SH-SY5Y (cell line): ENCODE data around the gene HES4.

Experiments used
- GATA2 ChIP-seq: IDR thresholded peaks from 2 replicates; pipeline ENCODE4 v1.6.1; 2011; ENCODE audit warnings: mild to moderate bottlenecking, low read depth, low read length
- GATA3 ChIP-seq: IDR thresholded peaks from 2 replicates; pipeline ENCODE4 v1.6.1; 2011; ENCODE audit warnings: low read depth, mild to moderate bottlenecking, low read length, moderate library complexity

Gene HES4

GRCh38 chr1:960363-961131 is 39.4 kb downstream of the HES4 start, which contains the start of gene KLHL17:
TSS of gene KLHL17 (plus strand) at chr1:960584. CDS start at chr1:960694, 110 bp downstream.
- no peak for TF ChIP-seq GATA3
- no peak for TF ChIP-seq GATA2

GRCh38 chr1:959731-960362 is 40.0 kb downstream of the HES4 start:
- TF ChIP-seq GATA2: no peak
- no peak for TF ChIP-seq GATA3

- no peak for TF ChIP-seq GATA2
- no peak for TF ChIP-seq GATA3
Measured at GRCh38 chr1:958823-959730, 40.8 kb downstream of the HES4 start, which contains the start of gene NOC2L. TSS of gene NOC2L (minus strand) at chr1:959256. CDS start at chr1:959240, 16 bp downstream.

- no peak for TF ChIP-seq GATA2
- no peak for TF ChIP-seq GATA3
Measured at GRCh38 chr1:956636-957035, 43.3 kb downstream of the HES4 start.

GRCh38 chr1:955474-955873 is 44.4 kb downstream of the HES4 start:
- TF ChIP-seq GATA3 (no peak), GATA2 (no peak)

- TF ChIP-seq GATA3 (no peak), GATA2 (no peak)
Measured at GRCh38 chr1:954927-955326, 45.0 kb downstream of the HES4 start.

GRCh38 chr1:953524-954320 is 46.2 kb downstream of the HES4 start:
- TF ChIP-seq GATA2 (no peak), GATA3 (no peak)

- TF ChIP-seq GATA3 (no peak), GATA2 (no peak)
Measured at GRCh38 chr1:952603-953002, 47.3 kb downstream of the HES4 start.

- no peak for TF ChIP-seq GATA3
- no peak for TF ChIP-seq GATA2
Measured at GRCh38 chr1:952201-952600, 47.7 kb downstream of the HES4 start.

GRCh38 chr1:951364-951763 is 48.5 kb downstream of the HES4 start:
- no peak for TF ChIP-seq GATA2
- TF ChIP-seq GATA3: no peak

- TF ChIP-seq GATA3 (no peak), GATA2 (no peak)
Measured at GRCh38 chr1:950881-951280, 49.0 kb downstream of the HES4 start.

- TF ChIP-seq GATA3 (no peak), GATA2 (no peak)
Measured at GRCh38 chr1:950268-950667, 49.6 kb downstream of the HES4 start.
